22Rv1 (cell line): Measurements from ENCODE around the gene GLRA1.

Source experiments
- ZFX ChIP-seq: fragments of 450-650 bp; IDR thresholded peaks from 2 replicates; pipeline ENCODE4 v1.6.1; 2017; ENCODE audit warnings: antibody characterized with exemption, borderline replicate concordance
- TF ChIP-seq, protein P1 (sequence below): fragments of 450-650 bp; IDR thresholded peaks from 2 replicates; pipeline ENCODE4 v1.5.1; 2017; ENCODE audit warnings: mild to moderate bottlenecking

DNA sequence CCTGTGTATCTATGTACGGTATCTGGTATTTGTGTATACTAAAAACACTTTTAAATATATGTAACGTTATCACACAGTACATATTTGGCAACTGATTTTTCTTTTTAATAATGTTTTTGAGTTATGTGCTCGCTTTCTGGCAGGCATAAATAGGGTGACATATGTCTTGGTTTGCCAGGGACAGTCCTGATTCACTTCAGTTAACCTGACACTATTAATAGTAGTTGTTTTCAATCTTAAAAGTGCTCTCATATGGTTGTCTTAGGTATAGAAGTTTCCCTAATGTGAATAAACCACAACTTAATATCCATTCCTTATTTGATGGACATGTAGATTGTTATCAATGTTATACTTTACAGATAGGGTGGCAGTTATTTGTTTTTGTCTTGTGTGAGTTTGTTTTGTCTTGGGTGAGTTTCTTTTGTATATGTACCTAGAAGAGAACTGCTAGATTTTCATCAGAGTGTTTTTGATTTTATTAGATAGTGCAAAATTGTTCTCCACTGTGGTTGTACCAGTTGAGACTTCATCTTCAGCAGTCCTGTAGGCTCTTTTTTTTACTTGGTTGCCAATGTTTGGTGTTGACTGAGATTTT, 145.0 kb downstream of the GLRA1 start:
- TF ChIP-seq, protein P1, sequence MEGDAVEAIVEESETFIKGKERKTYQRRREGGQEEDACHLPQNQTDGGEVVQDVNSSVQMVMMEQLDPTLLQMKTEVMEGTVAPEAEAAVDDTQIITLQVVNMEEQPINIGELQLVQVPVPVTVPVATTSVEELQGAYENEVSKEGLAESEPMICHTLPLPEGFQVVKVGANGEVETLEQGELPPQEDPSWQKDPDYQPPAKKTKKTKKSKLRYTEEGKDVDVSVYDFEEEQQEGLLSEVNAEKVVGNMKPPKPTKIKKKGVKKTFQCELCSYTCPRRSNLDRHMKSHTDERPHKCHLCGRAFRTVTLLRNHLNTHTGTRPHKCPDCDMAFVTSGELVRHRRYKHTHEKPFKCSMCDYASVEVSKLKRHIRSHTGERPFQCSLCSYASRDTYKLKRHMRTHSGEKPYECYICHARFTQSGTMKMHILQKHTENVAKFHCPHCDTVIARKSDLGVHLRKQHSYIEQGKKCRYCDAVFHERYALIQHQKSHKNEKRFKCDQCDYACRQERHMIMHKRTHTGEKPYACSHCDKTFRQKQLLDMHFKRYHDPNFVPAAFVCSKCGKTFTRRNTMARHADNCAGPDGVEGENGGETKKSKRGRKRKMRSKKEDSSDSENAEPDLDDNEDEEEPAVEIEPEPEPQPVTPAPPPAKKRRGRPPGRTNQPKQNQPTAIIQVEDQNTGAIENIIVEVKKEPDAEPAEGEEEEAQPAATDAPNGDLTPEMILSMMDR, result no peak
- TF ChIP-seq ZFX, result no peak
